DMS114 treated with DMSO at 0.1 percent for 48 hours (cell line): Measurements from ENCODE around the gene CCNL2.
"Not testable (repeated sequence)": the region's sequence is repeated elsewhere in the genome, so short reads cannot be mapped to it uniquely, and the experiment has no call there.

Experiments used
- DNase-seq: peaks from one replicate; lab custom pipeline; 2025; ENCODE audit not compliant: unreplicated experiment; lab: John Stamatoyannopoulos, UW

The CCNL2 gene

DNA sequence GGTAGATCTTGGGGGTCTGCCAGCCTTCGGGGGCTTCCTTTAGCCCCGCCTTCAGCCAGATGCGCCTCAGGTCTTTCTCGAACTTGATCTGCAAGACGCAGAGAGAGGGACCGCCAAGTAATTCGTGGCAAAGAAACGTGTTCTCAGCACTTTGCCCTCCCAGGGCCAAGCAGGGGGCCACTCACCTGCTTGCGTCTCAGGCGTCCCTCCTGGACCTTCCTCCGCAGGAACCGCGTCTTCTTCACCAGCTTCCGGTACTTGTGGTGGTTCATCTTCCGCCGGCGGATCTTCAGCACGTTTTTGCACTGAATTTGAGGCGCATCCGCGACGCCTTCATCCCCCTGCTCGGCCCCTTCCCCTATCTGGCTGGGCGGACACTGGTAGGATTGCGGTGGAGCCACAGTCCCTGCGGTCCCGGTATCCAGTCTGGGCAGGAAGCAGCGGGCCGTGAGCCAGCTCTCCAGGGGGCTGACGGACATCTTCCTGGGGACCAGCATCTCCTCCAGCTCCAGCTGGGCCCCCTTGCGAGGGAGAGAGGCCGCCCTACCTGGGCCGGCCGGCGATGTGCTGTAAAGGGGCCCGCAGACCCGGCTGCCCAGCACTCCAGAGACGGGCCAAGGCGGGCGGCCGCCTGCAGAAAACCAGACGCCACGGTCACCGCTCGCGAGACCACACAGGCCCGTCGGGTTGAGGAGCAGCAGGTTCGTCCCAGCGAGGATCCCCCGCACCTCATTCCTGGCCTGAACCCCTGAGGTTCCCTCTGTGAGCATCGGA, 25.1 kb downstream of the CCNL2 start:
- DNase-seq = no peak

DNA sequence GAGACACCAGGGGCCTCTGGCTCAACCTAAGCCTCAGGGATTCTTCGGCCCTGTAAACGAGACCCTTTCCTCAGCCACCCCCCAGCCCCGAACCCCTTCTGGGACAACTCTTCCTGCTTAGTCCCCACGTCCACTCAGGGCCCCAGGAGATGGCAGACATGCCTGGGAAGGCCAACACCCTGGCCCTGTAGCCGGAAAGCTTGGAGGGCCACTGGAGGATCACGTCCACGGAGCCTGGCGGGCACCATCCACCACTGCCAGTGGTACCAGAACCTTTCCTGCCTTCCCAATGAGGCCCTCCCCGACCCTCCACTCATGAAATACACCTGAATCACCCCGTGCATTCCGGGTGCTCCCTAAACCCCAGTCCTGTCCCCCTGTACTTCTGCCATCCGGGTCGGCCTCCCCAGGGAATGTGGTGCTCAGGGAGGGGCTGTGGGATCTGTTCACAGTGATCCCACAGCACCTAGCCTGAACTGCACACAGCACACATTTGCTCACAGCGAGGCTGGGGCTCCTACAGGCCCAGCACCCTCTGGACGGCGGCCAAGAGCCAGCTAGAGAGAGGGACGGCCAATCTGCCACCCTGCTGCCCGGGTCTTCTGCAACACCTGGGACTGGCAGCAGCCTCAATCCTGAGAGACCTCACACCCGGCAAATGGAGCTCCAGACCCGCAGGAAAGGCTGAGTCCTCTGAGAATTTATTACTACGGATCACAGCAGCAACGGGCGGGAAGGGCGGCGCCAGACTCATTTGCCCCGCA, 25.9 kb downstream of the CCNL2 start:
- no peak for DNase-seq

DNA sequence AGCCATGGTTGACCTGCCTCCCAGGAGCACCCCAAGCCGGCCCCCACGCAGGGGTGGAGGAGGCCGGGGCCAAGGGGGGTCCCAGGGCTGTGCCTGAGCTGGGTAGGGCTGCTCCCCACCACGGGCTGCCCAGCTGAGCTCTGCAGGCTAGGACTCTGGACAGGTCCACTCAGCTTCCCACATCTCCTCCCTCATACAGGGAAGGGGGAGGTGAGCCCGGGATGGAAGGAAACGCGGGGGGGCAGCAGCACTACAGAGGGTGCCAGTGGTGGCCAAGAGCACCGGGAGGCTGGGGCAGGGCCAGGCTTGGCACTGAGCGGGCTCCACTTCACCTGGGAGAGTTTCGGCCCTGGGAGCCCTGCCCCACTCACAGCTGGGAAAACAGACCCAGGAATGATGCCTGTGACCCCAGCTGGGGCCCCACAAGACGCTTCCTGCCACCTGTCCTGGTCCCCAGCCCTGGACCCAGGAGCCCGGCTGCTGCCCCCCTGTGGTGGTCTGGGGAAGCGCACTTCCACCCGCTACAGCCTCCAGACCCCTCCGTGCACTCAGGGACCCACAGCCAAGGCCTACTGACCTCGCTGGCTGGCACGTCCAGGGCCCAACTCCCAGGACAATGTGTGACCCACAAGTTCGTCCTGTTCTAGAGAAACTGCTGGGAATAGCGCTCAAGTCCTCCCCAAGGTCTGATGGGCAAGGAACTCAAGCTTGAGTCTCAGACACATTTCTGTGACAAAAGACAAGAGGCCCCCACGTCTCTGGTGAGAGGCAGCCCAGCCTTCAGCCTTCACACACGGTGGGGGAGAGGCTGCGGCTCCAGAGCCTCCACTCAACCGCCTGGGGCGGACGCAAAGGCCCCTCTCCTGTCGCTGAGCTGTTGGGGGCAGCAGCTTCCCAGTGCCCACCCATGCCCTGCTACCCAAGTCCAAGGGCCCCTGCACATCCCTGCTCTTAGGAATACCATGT, 27.1 kb downstream of the CCNL2 start:
- DNase-seq = no peak

DNA sequence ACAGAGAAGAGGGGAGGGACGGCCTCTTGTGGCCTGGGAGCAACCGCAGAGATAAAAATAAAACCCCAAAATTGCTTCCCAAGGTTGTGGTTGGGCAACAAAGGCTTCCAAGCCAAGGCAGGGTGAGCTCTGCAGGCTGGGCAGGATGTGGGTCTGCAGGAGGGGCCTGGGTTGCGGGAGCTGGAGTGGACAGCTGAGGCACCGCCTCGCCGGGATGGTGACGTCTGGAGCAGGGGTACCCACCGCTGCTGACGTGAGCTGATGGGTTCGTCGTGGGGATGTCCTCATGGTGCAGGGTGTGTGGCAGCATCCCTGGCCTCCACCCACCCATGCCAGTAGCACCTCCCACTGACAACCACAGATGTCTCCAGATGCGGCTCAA, 27.8 kb downstream of the CCNL2 start:
- DNase-seq = no peak

DNA sequence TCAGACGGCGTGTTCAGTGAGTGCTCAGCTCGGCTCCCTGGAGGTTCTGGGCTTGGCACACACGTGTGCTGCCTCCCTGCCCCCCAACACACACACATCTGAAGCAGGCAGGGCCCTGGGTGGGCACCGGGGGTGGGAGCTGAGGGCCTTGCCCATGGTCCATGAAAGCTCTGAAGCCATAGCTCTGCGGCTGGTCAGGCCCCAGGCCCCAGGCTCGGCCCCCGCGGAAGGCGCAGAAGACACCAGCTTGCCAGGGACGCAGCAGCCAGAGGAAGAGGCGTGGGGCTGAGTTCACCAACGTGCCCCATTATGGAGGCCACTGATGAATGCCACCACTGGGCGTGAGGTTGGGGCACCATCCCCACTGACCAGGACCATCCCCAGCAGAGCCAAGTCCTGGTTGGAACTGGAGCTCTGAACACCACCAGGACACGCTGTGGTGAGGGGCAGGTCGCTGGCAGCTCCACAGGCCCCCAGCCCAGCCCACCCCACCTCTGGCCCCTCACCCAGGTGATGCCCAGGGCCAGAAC, 28.3 kb downstream of the CCNL2 start:
- DNase-seq = no peak

DNA sequence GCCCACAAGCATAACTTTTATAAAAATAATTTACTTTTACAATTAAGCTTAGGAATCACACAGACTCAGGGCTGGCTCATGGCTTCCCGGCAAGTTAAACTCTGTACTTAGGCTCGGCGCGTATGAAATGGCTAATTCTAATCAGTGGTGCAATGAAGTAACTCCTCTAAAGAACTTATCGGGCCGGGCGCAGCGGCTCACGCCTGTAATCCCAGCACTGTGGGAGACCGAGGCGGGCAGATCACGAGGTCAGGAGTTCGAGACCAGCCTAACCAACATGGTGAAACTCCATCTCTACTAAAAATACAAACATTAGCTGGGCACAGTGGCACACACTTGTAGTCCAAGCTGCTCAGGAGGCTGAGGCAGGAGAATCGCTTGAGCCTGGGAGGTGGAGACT, 29.0 kb downstream of the CCNL2 start:
- not testable (repeated sequence) for DNase-seq

DNA sequence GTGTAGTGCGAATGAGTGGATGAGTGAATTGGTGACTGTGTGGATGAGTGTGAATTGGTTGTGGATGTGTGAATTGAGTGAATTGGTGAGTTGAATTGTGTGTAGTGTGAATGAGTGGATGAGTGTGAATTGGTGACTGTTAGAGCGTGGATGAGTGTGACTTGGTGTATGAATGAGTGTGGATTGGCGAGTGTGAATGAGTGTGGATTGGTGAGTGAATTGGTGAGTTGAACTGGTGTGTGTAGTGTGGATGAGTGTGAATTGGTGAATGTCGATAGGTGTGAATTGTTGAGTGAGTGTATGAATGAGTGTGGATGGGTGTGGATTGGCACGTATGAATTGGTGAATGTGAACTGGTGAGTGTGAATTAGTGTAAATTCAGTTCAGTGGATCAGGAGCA, 31.8 kb downstream of the CCNL2 start:
- DNase-seq = no peak

DNA sequence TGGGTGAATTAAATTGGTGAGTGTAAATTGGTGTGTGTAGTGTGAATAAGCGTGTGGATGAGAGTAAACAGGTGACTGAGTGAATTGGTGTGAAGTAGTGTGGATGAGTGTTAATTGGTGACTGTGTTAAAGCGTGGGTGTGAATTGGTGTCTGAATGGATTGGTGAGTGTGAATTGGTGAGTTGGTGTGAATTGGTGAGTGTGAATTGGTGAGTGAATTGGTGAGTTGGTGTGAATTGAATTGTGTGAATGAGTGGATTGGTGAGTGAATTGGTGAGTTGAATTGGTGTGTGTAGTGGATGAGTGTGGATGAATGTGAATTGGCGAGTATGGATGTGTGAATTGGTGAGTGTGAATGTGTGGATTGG, 32.5 kb downstream of the CCNL2 start:
- DNase-seq = no peak

DNA sequence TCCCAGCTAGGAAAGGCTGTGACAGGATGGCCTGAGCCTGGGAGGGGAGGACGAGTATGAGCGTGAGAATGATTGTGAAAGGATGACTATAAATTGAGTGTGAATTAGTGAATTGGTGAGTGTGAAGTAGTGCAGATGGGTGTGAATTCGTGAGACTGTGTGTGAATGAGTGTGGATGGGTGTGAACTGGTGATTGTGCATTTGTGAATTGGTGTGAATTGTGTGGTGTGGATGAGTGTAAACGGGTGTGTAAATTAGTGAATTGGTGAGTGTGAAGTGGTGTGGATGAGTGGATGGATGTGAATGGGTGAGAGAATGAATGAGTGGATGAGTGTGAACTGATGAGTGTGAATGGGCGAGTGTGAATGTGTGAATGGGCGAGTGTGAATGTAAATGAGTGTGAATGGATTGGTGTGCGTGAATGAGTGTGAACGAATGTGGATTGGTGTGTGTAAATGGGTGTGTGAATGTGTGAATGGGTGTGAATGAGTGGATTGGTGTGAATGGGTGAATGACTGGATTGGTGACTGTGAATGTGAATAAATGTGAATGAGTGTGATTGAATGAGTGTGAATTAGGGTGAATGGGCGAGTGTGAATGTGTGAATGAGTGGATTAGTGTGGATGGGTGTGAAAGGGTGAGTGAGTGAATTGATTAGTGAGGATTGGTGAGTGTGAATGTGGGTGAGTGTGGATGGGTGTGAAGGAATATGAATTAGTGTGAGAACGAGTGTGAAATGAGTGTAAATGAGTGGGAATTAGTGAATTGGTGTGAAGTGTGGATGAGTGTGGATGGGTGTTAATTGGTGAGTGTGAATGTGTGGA, 33.0 kb downstream of the CCNL2 start:
- no peak for DNase-seq

DNA sequence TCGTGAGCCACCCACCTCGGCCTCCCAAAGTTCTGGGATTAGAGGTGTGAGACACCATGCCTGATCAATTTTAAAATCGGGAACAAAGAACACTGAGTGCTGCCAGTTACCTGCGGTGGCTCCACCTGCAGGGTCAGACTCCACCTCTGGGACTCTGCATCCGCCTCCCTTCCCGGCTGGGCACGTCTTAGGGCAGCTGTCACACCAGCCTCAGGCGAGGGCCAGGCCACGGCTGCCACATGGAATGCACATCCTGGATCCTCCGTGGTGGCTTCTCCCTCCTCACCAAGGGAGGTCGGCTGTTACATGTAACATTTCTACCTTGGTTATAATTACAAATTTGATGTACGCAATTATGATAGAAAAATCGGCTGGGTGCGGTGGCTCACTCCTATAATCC, 34.9 kb downstream of the CCNL2 start:
- no peak for DNase-seq

DNA sequence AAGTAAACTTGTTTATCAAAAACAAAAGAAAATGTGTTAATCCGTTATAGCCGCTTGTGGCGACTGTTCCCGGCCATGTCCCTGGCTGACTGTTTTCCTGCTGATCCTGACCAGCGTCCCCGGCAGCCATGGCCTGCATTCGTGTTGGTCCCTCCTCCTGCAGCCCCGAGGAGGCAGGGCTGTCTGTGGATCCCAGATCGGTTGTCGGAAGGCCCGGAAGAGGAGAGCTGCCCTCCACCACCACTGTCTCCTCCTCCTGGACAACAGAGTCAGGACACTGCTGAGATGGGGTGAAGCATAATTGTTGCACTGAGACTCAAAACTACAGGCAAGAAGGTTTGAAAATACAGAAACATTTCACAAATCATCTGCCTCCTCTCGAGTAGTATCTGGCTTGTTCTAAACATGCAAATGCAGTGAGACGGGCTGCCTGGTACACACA, 37.1 kb downstream of the CCNL2 start:
- DNase-seq = peak; percentile 39

DNA sequence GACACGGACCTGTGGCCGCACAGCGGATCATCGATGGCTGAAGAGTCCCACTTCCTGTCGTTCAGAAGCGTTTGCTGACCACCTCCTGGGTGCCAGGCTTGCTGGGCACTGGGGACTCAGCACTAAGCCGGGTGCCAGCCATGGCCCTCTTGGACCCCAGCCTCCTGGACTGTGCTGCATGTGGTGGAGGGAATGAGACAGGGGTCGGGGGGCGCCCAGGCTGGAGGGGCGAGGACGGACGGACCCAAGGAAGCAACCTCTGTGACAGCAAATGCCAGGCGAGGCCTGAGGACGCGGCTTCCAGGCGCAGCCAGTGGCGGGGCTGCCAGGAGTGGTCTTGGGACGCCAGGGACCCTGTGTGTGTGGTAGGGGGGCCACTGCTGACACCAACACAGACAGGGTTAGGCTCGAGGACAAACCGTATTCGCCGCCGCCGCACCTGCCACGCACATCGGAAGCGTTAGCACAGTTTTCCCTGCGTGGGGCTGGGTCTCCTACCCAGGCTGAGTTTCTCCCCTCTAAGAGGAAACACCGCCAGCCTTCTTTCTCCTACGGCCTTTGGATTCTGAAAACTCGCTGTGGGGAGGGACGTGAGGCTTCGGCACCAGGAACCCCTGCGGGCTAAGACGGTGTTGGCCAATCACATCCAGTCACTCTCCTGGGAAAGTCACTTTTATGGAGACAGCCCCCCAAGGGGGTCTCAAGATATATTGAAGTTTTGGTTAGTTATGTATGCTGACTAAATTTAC, 37.7 kb downstream of the CCNL2 start:
- DNase-seq = no peak

DNA sequence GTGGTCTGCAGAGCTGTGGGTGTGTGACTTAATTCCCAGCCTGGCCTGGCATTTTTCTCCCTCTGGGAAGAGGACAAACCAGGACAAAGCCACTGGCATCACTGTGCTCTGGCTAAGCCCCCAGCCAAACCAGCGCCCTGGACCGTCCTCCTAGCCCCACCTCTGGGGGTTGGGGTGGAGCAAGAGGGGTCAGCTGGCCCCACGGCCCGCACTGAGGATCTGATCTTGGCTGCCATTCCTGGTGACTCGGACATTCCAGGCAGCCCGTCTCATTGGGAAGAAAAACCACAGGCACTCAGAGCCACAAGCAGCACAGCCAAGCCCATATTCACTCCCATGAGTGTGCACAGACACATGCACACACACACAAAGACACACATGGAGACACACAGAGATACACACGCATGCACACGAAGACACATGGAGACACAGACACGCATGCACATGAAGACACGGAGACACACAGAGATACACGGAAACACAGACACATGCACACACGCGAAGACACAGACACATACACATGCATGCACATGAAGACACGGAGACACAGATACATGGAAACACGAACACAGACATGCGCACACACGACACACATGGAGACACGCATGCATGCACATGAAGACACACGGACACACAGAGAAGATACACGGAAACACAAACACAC, 38.5 kb downstream of the CCNL2 start:
- DNase-seq = no peak

DNA sequence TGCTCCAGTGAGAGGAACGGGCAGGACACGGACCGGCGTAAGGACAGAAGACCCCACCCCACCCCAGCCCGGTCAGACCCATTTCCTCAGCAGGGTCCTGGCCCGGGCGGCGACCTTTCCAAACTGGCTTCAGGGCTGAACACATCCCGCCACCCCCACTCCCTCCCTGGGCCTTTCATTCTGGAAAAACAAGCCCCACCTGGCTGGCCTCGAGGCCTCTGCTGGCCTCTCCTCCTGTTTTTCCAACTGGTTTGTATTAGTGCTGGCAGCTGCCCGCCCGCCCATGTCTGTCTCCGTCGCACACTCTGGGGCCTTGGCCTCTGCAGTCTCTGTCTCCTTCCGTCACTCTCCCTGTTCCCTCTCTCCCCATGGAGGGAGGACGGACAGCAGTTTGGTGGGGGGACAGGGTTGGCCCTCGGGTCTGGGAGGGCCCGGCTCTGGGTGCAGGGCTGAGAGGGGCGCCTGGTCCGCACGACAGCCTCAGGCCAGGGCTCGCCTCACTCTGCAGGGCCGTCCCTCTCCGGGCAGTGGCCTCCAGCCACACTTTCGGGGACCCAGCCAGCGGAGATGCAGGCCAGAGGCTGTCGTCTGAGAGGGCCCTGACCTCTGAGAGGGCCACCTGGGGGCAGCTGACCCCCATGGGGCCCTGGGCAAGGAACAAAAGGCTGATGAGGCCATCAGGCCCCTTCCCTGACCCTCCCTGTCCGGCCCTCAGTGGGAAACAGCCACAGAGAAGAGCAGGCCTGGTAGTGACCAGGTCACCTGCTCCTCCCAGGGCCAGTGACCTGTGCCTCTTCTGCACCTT, 39.3 kb downstream of the CCNL2 start:
- DNase-seq = no peak

DNA sequence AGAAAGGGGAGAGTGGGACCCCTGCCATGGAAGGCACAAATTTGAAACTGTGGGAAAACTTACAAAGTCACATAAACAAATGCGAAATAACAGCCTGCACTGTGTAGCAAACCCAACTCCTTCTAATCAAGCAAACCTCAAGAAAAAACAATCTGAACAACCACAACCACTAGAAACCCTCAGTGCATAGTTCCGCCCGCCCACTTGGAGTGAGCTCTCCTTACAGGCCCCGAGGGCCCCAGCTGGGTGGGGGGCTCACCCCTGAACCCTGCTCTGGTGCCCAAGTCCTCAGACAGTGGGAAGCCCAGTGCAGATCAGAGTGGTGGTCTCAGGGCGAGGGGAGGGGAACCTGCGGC, 39.8 kb downstream of the CCNL2 start:
- no peak for DNase-seq

DNA sequence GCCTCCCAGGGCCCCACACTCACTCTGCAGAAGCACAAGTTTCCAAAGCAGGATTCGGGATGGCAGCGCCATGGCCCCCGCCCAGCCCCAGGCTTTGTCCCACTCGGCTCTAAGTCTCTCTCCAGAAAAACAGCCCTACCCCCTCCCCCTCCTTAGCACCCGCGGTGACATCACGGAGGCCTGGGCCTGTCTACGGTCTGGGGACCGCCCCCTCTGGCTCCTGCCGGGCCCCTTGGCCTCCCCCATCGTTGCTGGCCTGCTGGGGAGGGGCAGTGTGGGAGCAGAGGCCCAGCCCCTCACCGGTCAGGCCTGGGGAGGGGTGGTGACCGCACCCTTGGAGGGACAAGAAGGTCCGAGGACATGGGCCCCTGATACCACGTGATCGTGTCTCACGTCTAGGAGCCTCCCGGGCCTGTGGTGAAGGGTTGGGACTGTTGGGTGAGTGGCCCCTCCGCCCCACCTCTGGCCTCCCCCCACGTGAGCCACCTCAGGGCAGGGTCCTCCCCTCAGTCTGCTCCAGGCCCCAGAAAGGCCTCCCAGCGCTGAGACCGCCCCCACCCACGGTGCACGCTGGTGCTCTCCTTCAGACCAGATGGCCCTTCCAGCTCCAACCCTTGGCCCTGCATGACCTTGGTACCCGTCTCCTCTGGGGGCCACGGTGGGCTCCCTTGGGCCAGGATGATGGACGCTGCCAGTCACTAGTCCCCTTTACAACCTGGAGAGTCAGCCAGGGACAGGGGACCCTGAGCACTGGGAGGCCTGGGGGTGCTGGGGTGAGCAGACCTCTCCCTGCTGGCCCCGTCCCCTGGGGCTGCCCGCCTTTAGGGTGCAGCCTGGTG, 40.5 kb downstream of the CCNL2 start, which contains the start of gene MXRA8:
Gene MXRA8 (minus strand): TSS at position 123 of the 839 bp plus-strand sequence. CDS start 51 bp downstream, at position 72.
- DNase-seq = no peak

DNA sequence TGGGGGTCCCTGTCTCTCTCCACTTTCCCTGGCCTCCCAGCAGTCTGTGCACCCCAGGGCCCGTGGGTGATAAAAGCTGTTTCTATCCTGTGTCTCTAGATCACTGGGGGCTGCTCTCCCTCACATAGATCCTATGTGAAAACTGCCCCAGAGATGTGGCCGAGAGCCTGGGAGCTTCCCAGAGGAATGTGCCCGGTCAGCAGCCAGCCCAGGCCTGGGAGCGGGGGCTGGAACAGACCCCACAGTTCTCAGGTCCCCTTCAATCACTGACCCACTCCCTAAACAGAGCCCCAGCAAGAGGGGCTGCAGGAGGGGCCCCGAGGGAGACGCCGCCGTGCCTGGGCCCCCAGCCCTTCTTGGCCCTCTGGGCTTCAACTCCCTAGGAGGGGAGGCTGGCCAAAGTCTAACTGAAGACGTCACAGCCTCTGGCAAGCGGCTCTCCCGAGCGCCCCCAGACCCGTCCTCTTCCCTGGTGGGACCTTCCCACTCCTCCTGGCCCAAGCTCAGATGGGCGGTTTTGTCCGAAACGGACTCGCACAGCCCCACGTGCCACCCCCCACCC, 41.2 kb downstream of the CCNL2 start:
- DNase-seq = no peak
